Gastrocnemius medialis (tissue), 4 donors: ENCODE data around the gene ZMYND12.

Experiments
- POLR2A ChIP-seq, 2 donors: fragments of 450-650 bp; IDR thresholded peaks; one replicate each; pipeline ENCODE4 v1.6.1; 2017; ENCODE audit warnings: antibody characterized with exemption in 2 of 2, mild to moderate bottlenecking in 2 of 2, moderate library complexity in 2 of 2
- TF ChIP-seq, protein P1 (sequence below), 5 experiments: fragments of 450-650 bp in 3 of 5; fragments of 200-600 bp in 2 of 5; sonication (generic) in 2 of 5; IDR thresholded peaks in 4 of 5; conservative IDR thresholded peaks in 1 of 5; 1 replicate in 4 of 5; 2 replicates in 1 of 5; pipeline ENCODE4 v1.5.1; 2016 to 2019; ENCODE audit warnings: antibody characterized with exemption in 5 of 5, mild to moderate bottlenecking in 3 of 5, moderate library complexity in 3 of 5

DNA sequence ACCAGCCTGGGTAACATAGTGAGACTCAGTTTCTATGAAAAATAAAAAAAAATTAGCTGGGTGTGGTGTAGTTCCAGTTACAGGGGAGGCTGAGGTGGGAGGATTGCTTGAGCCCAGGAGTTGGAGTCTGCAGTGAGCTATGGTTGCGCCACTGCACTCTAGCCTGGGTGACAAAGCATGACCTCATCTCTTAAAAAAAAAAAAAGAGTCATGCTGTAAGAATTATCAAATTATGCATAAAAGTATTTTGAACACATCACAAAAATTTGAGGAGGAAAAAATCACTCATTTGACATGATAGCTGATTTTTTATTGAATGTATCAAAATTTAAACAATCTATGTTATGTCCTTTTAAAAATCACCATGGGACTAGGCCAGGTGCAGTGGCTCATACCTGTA is 25.1 kb upstream of the ZMYND12 start:
- TF ChIP-seq, protein P1, sequence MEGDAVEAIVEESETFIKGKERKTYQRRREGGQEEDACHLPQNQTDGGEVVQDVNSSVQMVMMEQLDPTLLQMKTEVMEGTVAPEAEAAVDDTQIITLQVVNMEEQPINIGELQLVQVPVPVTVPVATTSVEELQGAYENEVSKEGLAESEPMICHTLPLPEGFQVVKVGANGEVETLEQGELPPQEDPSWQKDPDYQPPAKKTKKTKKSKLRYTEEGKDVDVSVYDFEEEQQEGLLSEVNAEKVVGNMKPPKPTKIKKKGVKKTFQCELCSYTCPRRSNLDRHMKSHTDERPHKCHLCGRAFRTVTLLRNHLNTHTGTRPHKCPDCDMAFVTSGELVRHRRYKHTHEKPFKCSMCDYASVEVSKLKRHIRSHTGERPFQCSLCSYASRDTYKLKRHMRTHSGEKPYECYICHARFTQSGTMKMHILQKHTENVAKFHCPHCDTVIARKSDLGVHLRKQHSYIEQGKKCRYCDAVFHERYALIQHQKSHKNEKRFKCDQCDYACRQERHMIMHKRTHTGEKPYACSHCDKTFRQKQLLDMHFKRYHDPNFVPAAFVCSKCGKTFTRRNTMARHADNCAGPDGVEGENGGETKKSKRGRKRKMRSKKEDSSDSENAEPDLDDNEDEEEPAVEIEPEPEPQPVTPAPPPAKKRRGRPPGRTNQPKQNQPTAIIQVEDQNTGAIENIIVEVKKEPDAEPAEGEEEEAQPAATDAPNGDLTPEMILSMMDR (IDR thresholded peaks at IDR 0.05 in 4 of 5, conservative IDR thresholded peaks at IDR 0.05 in 1 of 5) = no peak
- no peak for TF ChIP-seq POLR2A (IDR thresholded peaks at IDR 0.05)
